Tibial artery (tissue), 4 donors: ENCODE results near the gene ANKRD11.

Source experiments
- DNase-seq, 2 donors: peaks; one replicate each; pipeline ENCODE4 v3.0.0-alpha.2; 2019
- H3K27ac ChIP-seq, 2 donors: fragments of 200-600 bp; sonication (generic) in 1 of 2; 1 replicate in 1 of 2; 2 replicates in 1 of 2; pipeline ENCODE4 v1.5.1; 2018 to 2019; ENCODE audit warnings: mild to moderate bottlenecking in 1 of 2
- H3K27me3 ChIP-seq, 2 donors: fragments of 200-600 bp; sonication (generic) in 1 of 2; one replicate each; pipeline versions ENCODE4 v1.5.1 to v1.6.0; 2016 to 2019
- H3K36me3 ChIP-seq, 3 donors: fragments of 200-600 bp; sonication (generic) in 2 of 3; one replicate each; pipeline ENCODE4 v1.5.1; 2016 to 2019; ENCODE audit warnings: mild to moderate bottlenecking in 2 of 3
- H3K4me1 ChIP-seq, 4 donors: fragments of 200-600 bp; sonication (generic) in 2 of 4; 1 replicate in 3 of 4; 2 replicates in 1 of 4; pipeline ENCODE4 v1.5.1; 2016 to 2019
- H3K4me3 ChIP-seq, 2 donors: fragments of 200-600 bp; sonication (generic) in 1 of 2; 1 replicate in 1 of 2; 2 replicates in 1 of 2; pipeline ENCODE4 v1.5.1; 2018 to 2019; ENCODE audit warnings: mild to moderate bottlenecking in 2 of 2
- H3K9me3 ChIP-seq, 3 donors: fragments of 200-600 bp; sonication (generic) in 1 of 3; one replicate each; pipeline ENCODE4 v1.5.1; 2016 to 2019
- intact Hi-C: fragments of 100-400 bp; cut with DNase I; formaldehyde crosslinking; loops from one replicate; pipeline ENCODE4 v1.15.0; 2023; ENCODE audit warnings: low total_unique reads
- TF ChIP-seq, protein P1 (sequence below), 2 experiments: fragments of 200-600 bp in 1 of 2; fragments of 450-650 bp in 1 of 2; IDR thresholded peaks; one replicate each; pipeline ENCODE4 v1.5.1; 2017 to 2019; ENCODE audit warnings: antibody characterized with exemption in 2 of 2, mild to moderate bottlenecking in 1 of 2, moderate library complexity in 1 of 2

Gene ANKRD11

GRCh38 chr16:89237733-89238132 lies 252.6 kb downstream of the ANKRD11 start:
- TF ChIP-seq, protein P1, sequence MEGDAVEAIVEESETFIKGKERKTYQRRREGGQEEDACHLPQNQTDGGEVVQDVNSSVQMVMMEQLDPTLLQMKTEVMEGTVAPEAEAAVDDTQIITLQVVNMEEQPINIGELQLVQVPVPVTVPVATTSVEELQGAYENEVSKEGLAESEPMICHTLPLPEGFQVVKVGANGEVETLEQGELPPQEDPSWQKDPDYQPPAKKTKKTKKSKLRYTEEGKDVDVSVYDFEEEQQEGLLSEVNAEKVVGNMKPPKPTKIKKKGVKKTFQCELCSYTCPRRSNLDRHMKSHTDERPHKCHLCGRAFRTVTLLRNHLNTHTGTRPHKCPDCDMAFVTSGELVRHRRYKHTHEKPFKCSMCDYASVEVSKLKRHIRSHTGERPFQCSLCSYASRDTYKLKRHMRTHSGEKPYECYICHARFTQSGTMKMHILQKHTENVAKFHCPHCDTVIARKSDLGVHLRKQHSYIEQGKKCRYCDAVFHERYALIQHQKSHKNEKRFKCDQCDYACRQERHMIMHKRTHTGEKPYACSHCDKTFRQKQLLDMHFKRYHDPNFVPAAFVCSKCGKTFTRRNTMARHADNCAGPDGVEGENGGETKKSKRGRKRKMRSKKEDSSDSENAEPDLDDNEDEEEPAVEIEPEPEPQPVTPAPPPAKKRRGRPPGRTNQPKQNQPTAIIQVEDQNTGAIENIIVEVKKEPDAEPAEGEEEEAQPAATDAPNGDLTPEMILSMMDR (IDR thresholded peaks at IDR 0.05): no peak
- Histone ChIP-seq H3K9me3 (no peaks in the 10 kb centered on the region), H3K36me3 (peaks cover 12 to 28% (median 26%) of the 10 kb centered on the region in 3 donors), H3K4me3 (no peak overlapping the region), H3K27ac (no peak overlapping the region), H3K27me3 (no peaks in the 10 kb centered on the region), H3K4me1 (peaks cover 0 to 10% (median 6%) of the 10 kb centered on the region in 4 donors)
- intact Hi-C loops: no loop called here
- DNase-seq: no peak

DNA sequence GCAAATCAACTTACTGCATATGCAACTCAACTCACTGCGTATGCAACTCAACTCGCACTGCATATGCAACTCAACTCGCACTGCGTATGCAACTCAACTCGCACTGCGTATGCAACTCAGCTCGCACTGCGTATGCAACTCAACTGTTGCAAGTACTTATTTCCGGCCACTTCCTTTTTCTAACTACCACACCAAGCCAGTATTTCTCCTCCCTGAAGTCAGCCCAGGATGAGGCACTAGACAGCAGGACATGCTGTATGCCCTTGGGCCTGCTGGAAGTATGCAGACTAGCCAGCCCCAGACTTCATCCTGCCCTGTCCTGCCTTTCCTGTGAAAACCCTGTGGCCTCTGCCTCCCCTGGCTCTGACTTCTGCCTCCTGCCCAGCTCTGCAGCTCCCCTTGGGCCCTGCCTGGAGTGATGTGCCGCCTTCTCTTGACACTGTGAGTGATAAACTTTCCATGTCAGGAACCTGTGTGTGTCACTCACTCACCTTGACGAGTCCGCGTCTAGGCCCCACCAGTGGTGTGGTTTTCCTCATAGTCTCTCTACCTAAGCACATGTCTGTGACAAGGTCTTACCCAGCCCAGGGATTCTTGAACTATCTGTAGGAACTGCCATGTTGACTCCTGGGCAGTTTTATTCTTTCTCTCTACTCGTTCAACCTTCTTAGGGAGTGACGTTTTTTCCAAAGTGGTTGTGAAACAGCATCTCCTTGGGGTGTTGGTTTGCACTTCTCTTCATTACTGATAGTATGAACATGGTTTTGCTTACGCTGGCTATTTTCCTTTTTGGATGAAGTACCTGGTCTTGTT lies 256.5 kb downstream of the ANKRD11 start:
- no peak for DNase-seq
- Histone ChIP-seq H3K36me3 (peaks cover 42 to 63% (median 58%) of the 10 kb centered on the region in 3 donors), H3K27ac (no peak overlapping the region), H3K4me3 (no peak overlapping the region), H3K4me1 (no peaks in the 10 kb centered on the region), H3K9me3 (no peaks in the 10 kb centered on the region), H3K27me3 (no peaks in the 10 kb centered on the region)
- TF ChIP-seq, protein P1 (IDR thresholded peaks at IDR 0.05): no peak
- intact Hi-C loops: no loop called here

DNA sequence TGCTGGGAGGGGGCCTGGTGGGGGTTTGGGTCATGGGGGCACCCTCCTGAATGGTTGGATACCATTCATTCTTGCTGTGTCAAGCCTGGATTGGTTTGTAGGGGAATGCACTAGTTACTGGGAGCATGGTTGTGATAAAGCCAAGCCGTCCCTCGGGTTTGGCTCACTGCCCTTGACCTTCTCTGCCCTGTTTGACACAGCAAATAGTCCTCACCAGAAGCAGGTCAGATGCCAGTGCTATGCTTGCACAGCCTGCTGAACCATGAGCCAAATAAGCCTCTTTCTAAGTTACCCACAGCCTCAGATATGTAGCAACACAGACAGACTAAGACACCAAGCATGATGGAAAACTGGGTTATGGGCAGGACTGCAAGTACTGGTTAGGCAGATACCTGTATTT lies 258.3 kb downstream of the ANKRD11 start:
- H3K4me3 ChIP-seq: no peak overlapping the region
- intact Hi-C loops: no loop called here
- H3K27ac ChIP-seq: no peak overlapping the region
- no peaks in the 10 kb centered on the region for H3K9me3 ChIP-seq
- DNase-seq: no peak
- TF ChIP-seq, protein P1 (IDR thresholded peaks at IDR 0.05): no peak
- H3K4me1 ChIP-seq: no peaks in the 10 kb centered on the region
- H3K36me3 ChIP-seq: peaks cover 60 to 81% (median 76%) of the 10 kb centered on the region in 3 donors
- H3K27me3 ChIP-seq: no peaks in the 10 kb centered on the region

GRCh38 chr16:89230255-89230654 lies 260.1 kb downstream of the ANKRD11 start:
- Histone ChIP-seq H3K4me1 (no peaks in the 10 kb centered on the region), H3K4me3 (no peak overlapping the region), H3K27ac (no peak overlapping the region), H3K9me3 (no peaks in the 10 kb centered on the region), H3K36me3 (peaks cover 77 to 95% (median 90%) of the 10 kb centered on the region in 3 donors), H3K27me3 (no peaks in the 10 kb centered on the region)
- no peak for DNase-seq
- intact Hi-C loops: no loop called here
- TF ChIP-seq, protein P1 (IDR thresholded peaks at IDR 0.05): no peak

DNA sequence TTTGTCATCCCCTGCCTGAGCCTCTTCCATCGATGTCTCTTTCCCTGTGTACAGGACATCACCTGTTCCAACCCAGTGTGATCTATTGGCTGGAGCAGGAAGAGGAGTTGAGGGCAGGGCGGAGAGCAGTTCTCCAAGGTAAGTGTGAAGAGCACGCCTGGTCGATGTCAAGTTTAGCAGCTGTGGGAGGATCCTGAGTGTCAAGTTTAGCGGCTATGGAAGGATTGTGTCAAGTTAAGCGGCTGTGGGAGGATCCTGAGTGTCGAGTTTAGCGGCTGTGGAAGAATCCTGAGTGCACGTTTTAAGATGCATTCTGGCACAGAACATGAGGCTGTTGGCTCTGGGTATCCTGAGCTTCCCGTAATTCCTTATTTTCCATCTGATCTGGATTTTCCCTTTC lies 265.7 kb downstream of the ANKRD11 start:
- Histone ChIP-seq H3K9me3 (no peaks in the 10 kb centered on the region), H3K4me1 (no peaks in the 10 kb centered on the region), H3K27ac (no peak overlapping the region), H3K4me3 (no peak overlapping the region), H3K27me3 (no peaks in the 10 kb centered on the region), H3K36me3 (peaks cover 69 to 87% (median 74%) of the 10 kb centered on the region in 3 donors)
- DNase-seq: no peak
- intact Hi-C loops: loop anchor here (10.0 kb wide), 1 partner anchor 360 kb away; the partner anchor contains the start of gene PABPN1L
- TF ChIP-seq, protein P1 (IDR thresholded peaks at IDR 0.05): no peak
